ENCODE results near the gene VPS41.

The VPS41 gene

GRCh38 chr7:38831259-38831996 lies 77.6 kb downstream of the VPS41 start:
- no peaks in the 10 kb centered on the region for H3K27me3 Mint-ChIP-seq (ENCODE audit: low read depth)
- no peaks in the 10 kb centered on the region for H3K36me3 Mint-ChIP-seq (ENCODE audit: low read depth)
- H3K27ac Mint-ChIP-seq = no peak overlapping the region
- DNase-seq (ENCODE audit: low spot score) = no peak
- no peaks in the 10 kb centered on the region for H3K9me3 Mint-ChIP-seq
- peaks cover 3% of the 10 kb centered on the region for H3K4me1 Mint-ChIP-seq (ENCODE audit: low read depth)
- H3K4me3 Mint-ChIP-seq = no peak overlapping the region

- Mint-ChIP-seq H3K4me3 (no peak overlapping the region), H3K36me3 (ENCODE audit: low read depth) (no peaks in the 10 kb centered on the region), H3K27me3 (ENCODE audit: low read depth) (no peaks in the 10 kb centered on the region), H3K9me3 (no peaks in the 10 kb centered on the region), H3K4me1 (ENCODE audit: low read depth) (peaks cover 3% of the 10 kb centered on the region), H3K27ac (no peak overlapping the region)
- DNase-seq (ENCODE audit: low spot score) = no peak
Observed at GRCh38 chr7:38830826-38831225, 78.2 kb downstream of the VPS41 start.

GRCh38 chr7:38829488-38830165 lies 79.4 kb downstream of the VPS41 start:
- no peaks in the 10 kb centered on the region for H3K9me3 Mint-ChIP-seq
- H3K27me3 Mint-ChIP-seq (ENCODE audit: low read depth) = no peaks in the 10 kb centered on the region
- no peak overlapping the region for H3K27ac Mint-ChIP-seq
- no peak overlapping the region for H3K4me3 Mint-ChIP-seq
- peaks cover 3% of the 10 kb centered on the region for H3K4me1 Mint-ChIP-seq (ENCODE audit: low read depth)
- no peaks in the 10 kb centered on the region for H3K36me3 Mint-ChIP-seq (ENCODE audit: low read depth)
- DNase-seq (ENCODE audit: low spot score) = no peak

GRCh38 chr7:38828026-38828425 lies 81.0 kb downstream of the VPS41 start:
- Mint-ChIP-seq H3K4me3 (no peak overlapping the region), H3K27me3 (ENCODE audit: low read depth) (no peaks in the 10 kb centered on the region), H3K27ac (no peak overlapping the region), H3K9me3 (no peaks in the 10 kb centered on the region), H3K4me1 (ENCODE audit: low read depth) (peaks cover 3% of the 10 kb centered on the region), H3K36me3 (ENCODE audit: low read depth) (peaks cover 2% of the 10 kb centered on the region)
- DNase-seq (ENCODE audit: low spot score) = no peak

GRCh38 chr7:38825721-38826440 lies 83.1 kb downstream of the VPS41 start:
- Mint-ChIP-seq H3K4me3 (no peak overlapping the region), H3K27me3 (ENCODE audit: low read depth) (no peaks in the 10 kb centered on the region), H3K36me3 (ENCODE audit: low read depth) (peaks cover 2% of the 10 kb centered on the region), H3K4me1 (ENCODE audit: low read depth) (no peaks in the 10 kb centered on the region), H3K9me3 (no peaks in the 10 kb centered on the region), H3K27ac (no peak overlapping the region)
- DNase-seq (ENCODE audit: low spot score) = no peak

- Mint-ChIP-seq H3K27ac (no peak overlapping the region), H3K36me3 (ENCODE audit: low read depth) (peaks cover 2% of the 10 kb centered on the region)
- DNase-seq (ENCODE audit: low spot score) = no peak
Observed at GRCh38 chr7:38824948-38825347, 84.0 kb downstream of the VPS41 start.

GRCh38 chr7:38822549-38822948 lies 86.4 kb downstream of the VPS41 start:
- H3K4me1 Mint-ChIP-seq (ENCODE audit: low read depth) = no peaks in the 10 kb centered on the region
- no peak overlapping the region for H3K27ac Mint-ChIP-seq
- no peak for DNase-seq (ENCODE audit: low spot score)
- no peaks in the 10 kb centered on the region for H3K9me3 Mint-ChIP-seq
- H3K36me3 Mint-ChIP-seq (ENCODE audit: low read depth) = peaks cover 3% of the 10 kb centered on the region
- no peak overlapping the region for H3K4me3 Mint-ChIP-seq
- H3K27me3 Mint-ChIP-seq (ENCODE audit: low read depth) = no peaks in the 10 kb centered on the region

More at GRCh38 chr7:38824948-38825347, 84.0 kb downstream of the VPS41 start:
- H3K27me3 Mint-ChIP-seq (ENCODE audit: low read depth) = no peaks in the 10 kb centered on the region
- no peaks in the 10 kb centered on the region for H3K9me3 Mint-ChIP-seq
- no peak overlapping the region for H3K4me3 Mint-ChIP-seq
- H3K4me1 Mint-ChIP-seq (ENCODE audit: low read depth) = no peaks in the 10 kb centered on the region

GRCh38 chr7:38820571-38820970 lies 88.4 kb downstream of the VPS41 start:
- DNase-seq (ENCODE audit: low spot score) = no peak
- H3K27ac Mint-ChIP-seq = no peak overlapping the region
- no peaks in the 10 kb centered on the region for H3K27me3 Mint-ChIP-seq (ENCODE audit: low read depth)
- H3K9me3 Mint-ChIP-seq = no peaks in the 10 kb centered on the region
- no peaks in the 10 kb centered on the region for H3K4me1 Mint-ChIP-seq (ENCODE audit: low read depth)
- peaks cover 4% of the 10 kb centered on the region for H3K36me3 Mint-ChIP-seq (ENCODE audit: low read depth)
- no peak overlapping the region for H3K4me3 Mint-ChIP-seq

- Mint-ChIP-seq H3K36me3 (ENCODE audit: low read depth) (peaks cover 4% of the 10 kb centered on the region), H3K27me3 (ENCODE audit: low read depth) (no peaks in the 10 kb centered on the region), H3K27ac (no peak overlapping the region), H3K9me3 (no peaks in the 10 kb centered on the region), H3K4me1 (ENCODE audit: low read depth) (no peaks in the 10 kb centered on the region), H3K4me3 (no peak overlapping the region)
- DNase-seq (ENCODE audit: low spot score) = no peak
Observed at GRCh38 chr7:38819463-38819862, 89.5 kb downstream of the VPS41 start.

- H3K27ac Mint-ChIP-seq = no peak overlapping the region
- H3K27me3 Mint-ChIP-seq (ENCODE audit: low read depth) = no peaks in the 10 kb centered on the region
- H3K36me3 Mint-ChIP-seq (ENCODE audit: low read depth) = peaks cover 2% of the 10 kb centered on the region
Observed at GRCh38 chr7:38817526-38817925, 91.5 kb downstream of the VPS41 start.

GRCh38 chr7:38813768-38814167 lies 95.2 kb downstream of the VPS41 start:
- Mint-ChIP-seq H3K4me1 (ENCODE audit: low read depth) (peaks cover 5% of the 10 kb centered on the region), H3K9me3 (no peaks in the 10 kb centered on the region), H3K27me3 (ENCODE audit: low read depth) (no peaks in the 10 kb centered on the region), H3K4me3 (no peak overlapping the region), H3K36me3 (ENCODE audit: low read depth) (peaks cover 2% of the 10 kb centered on the region), H3K27ac (no peak overlapping the region)
- no peak for DNase-seq (ENCODE audit: low spot score)

More at GRCh38 chr7:38817526-38817925, 91.5 kb downstream of the VPS41 start:
- Mint-ChIP-seq H3K4me1 (ENCODE audit: low read depth) (peaks cover 5% of the 10 kb centered on the region), H3K4me3 (no peak overlapping the region), H3K9me3 (no peaks in the 10 kb centered on the region)
- no peak for DNase-seq (ENCODE audit: low spot score)

GRCh38 chr7:38806912-38807311 lies 102.1 kb downstream of the VPS41 start:
- Mint-ChIP-seq H3K27me3 (ENCODE audit: low read depth) (no peaks in the 10 kb centered on the region), H3K9me3 (no peaks in the 10 kb centered on the region), H3K4me1 (ENCODE audit: low read depth) (no peaks in the 10 kb centered on the region), H3K36me3 (ENCODE audit: low read depth) (no peaks in the 10 kb centered on the region), H3K4me3 (no peak overlapping the region), H3K27ac (no peak overlapping the region)
- no peak for DNase-seq (ENCODE audit: low spot score)

- Mint-ChIP-seq H3K9me3 (no peaks in the 10 kb centered on the region), H3K4me3 (no peak overlapping the region), H3K27me3 (ENCODE audit: low read depth) (no peaks in the 10 kb centered on the region), H3K4me1 (ENCODE audit: low read depth) (no peaks in the 10 kb centered on the region), H3K36me3 (ENCODE audit: low read depth) (no peaks in the 10 kb centered on the region), H3K27ac (no peak overlapping the region)
- DNase-seq (ENCODE audit: low spot score) = no peak
Observed at GRCh38 chr7:38801786-38802185, 107.2 kb downstream of the VPS41 start.

- Mint-ChIP-seq H3K36me3 (ENCODE audit: low read depth) (no peaks in the 10 kb centered on the region), H3K4me3 (no peak overlapping the region), H3K27ac (no peak overlapping the region), H3K9me3 (no peaks in the 10 kb centered on the region), H3K4me1 (ENCODE audit: low read depth) (no peaks in the 10 kb centered on the region), H3K27me3 (ENCODE audit: low read depth) (no peaks in the 10 kb centered on the region)
- DNase-seq (ENCODE audit: low spot score) = no peak
Observed at GRCh38 chr7:38798552-38799267, 110.3 kb downstream of the VPS41 start.

Data from T-helper 2 cell treated with Interferon-gamma antibody and Interleukin-4, amounts not matched to agents 5 μg/mL and 100 μg/mL, for 36 hours (primary cell).